Panc1 (cell line): ENCODE data around the gene DRAXIN. TPM values are rescaled to one million over a fixed set of nuclear protein-coding genes. Genes with fewer than 3 reads are reported as not detected.

Experiments
- ATAC-seq: fragments of 200-7000 bp; cut with Tn5 transposase; 2 replicates; pipeline ENCODE4 v1.9.1; 2020; ENCODE audit warnings: mild to moderate bottlenecking, moderate library complexity
- BruUV-seq: library from RNA; stranded (reverse); fragments of 400-500 nt; replicated peaks from 2 replicates; lab custom pipeline; 2021; lab: Mats Ljungman, UMichigan
- CTCF ChIA-PET: fragments of 300-600 bp; sonication (Branson Sonifier 250); formaldehyde crosslinking; loops from one replicate; lab custom pipeline; 2022; ENCODE audit warnings: antibody characterized with exemption; lab: Charles Lee
- POLR2A ChIA-PET: fragments of 300-600 bp; sonication (Branson Sonifier 250); formaldehyde crosslinking; loops from one replicate; lab custom pipeline; 2022; ENCODE audit warnings: antibody characterized with exemption; lab: Charles Lee
- DNase-seq: peaks from one replicate; pipeline ENCODE4 v3.0.0-alpha.2; 2010; ENCODE audit warnings: low read depth, low spot score
- H3K27ac ChIP-seq: 2 replicates; pipeline ENCODE4 v1.5.1; 2011; ENCODE audit warnings: mild to moderate bottlenecking, low read length, inconsistent platforms
- H3K27me3 ChIP-seq: fragments of 200-500 bp; sonication (Bioruptor generic); 2 replicates; pipeline ENCODE4 v1.6.0; 2014; ENCODE audit warnings: low read length, inconsistent platforms; ENCODE audit not compliant: control insufficient read depth, insufficient read depth
- H3K36me3 ChIP-seq: fragments of 200-500 bp; sonication (Bioruptor generic); 2 replicates; pipeline ENCODE4 v1.5.1; 2014; ENCODE audit warnings: inconsistent platforms, mild to moderate bottlenecking, low read length, moderate library complexity; ENCODE audit not compliant: control insufficient read depth, insufficient read depth
- H3K4me1 ChIP-seq: 2 replicates; pipeline ENCODE4 v1.5.1; 2011; ENCODE audit warnings: inconsistent platforms, mild to moderate bottlenecking, low read length, moderate library complexity; ENCODE audit not compliant: control insufficient read depth, insufficient read depth
- H3K4me3 ChIP-seq, 2 experiments: 2 replicates each; pipeline ENCODE4 v1.5.1; 2011 to 2012; ENCODE audit warnings: low read depth in 2 of 2, low read length in 2 of 2, mild to moderate bottlenecking in 2 of 2, inconsistent platforms in 1 of 2, moderate library complexity in 1 of 2
- H3K9me3 ChIP-seq: fragments of 200-500 bp; sonication (Bioruptor generic); 2 replicates; pipeline ENCODE4 v1.5.1; 2014; ENCODE audit warnings: low read depth, mild to moderate bottlenecking, inconsistent platforms, low read length, moderate library complexity; ENCODE audit not compliant: control insufficient read depth, insufficient read depth
- CTCF ChIP-seq: fragments of 450-650 bp; IDR thresholded peaks from 2 replicates; pipeline ENCODE4 v1.5.1; 2017; ENCODE audit warnings: mild to moderate bottlenecking
- POLR2AphosphoS5 ChIP-seq: IDR thresholded peaks from 2 replicates; pipeline ENCODE4 v1.6.1; 2012; ENCODE audit warnings: mild to moderate bottlenecking, low read depth, low read length, moderate library complexity
- REST ChIP-seq, 2 experiments: IDR thresholded peaks; 2 replicates each; pipeline ENCODE4 v1.6.1; 2011 to 2012; ENCODE audit warnings: low read depth in 2 of 2, control low read depth in 1 of 2, low read length in 1 of 2, mild to moderate bottlenecking in 1 of 2, moderate library complexity in 1 of 2; ENCODE audit not compliant: insufficient read depth in 1 of 2
- SIN3A ChIP-seq: IDR thresholded peaks from 2 replicates; pipeline ENCODE4 v1.6.1; 2012; ENCODE audit warnings: low read depth, mild to moderate bottlenecking, low read length, moderate library complexity, borderline replicate concordance; ENCODE audit not compliant: insufficient read depth
- TCF7L2 ChIP-seq: IDR thresholded peaks from 2 replicates; pipeline ENCODE4 v1.6.1; 2011; ENCODE audit warnings: mild to moderate bottlenecking, low read depth, low read length, inconsistent platforms
- in situ Hi-C: cut with HindIII; loops from 2 replicates; pipeline ENCODE4 v1.10.0; 2016; ENCODE audit warnings: low sequenced_read_pairs, low pct_unique_long_range_greater_than_20kb
- intact Hi-C: fragments of 100-400 bp; cut with micrococcal nuclease; formaldehyde crosslinking; loops from one replicate; pipeline ENCODE4 v1.10.0; 2022; ENCODE audit not compliant: unreplicated experiment
- total RNA-seq: library from RNA; stranded (reverse); gene quantifications from one replicate; pipeline ENCODE4 v1.2.1, GENCODE V29; 2021; ENCODE audit not compliant: unreplicated experiment

The DRAXIN gene
- total RNA-seq, 1 experiment from 2014 or later: 0.13 TPM

GRCh38 chr1:11738783-11739182 is 47.3 kb downstream of the DRAXIN start:
- no TSS peak for BruUV-seq
- ChIA-PET CTCF (no interaction called here), POLR2A (no interaction called here)
- Histone ChIP-seq H3K27me3 (no peaks in the 10 kb centered on the region), H3K4me1 (peaks cover 12% of the 10 kb centered on the region), H3K9me3 (no peaks in the 10 kb centered on the region), H3K27ac (no peak overlapping the region), H3K36me3 (no peaks in the 10 kb centered on the region; the same call in 1 of the 2 replicates), H3K4me3 (no peak overlapping the region)
- TF ChIP-seq REST (IDR thresholded peaks at IDR 0.05; ENCODE audit: insufficient read depth in 1 of 2, low read depth in 2 of 2, low read length in 1 of 2): no peak
- no peak for TF ChIP-seq TCF7L2
- no peak for TF ChIP-seq CTCF
- TF ChIP-seq POLR2AphosphoS5: no peak
- TF ChIP-seq SIN3A: no peak
- in situ Hi-C loops (no loop called here), intact Hi-C loops (no loop called here)
- no peak for ATAC-seq
- no peak for DNase-seq

GRCh38 chr1:11740258-11741192 is 49.0 kb downstream of the DRAXIN start:
- Histone ChIP-seq H3K4me3 (no peak overlapping the region), H3K9me3 (no peaks in the 10 kb centered on the region), H3K27me3 (no peaks in the 10 kb centered on the region), H3K27ac (no peak overlapping the region), H3K36me3 (no peaks in the 10 kb centered on the region; the same call in none of the 2 replicates), H3K4me1 (peaks cover 11% of the 10 kb centered on the region)
- BruUV-seq: no TSS peak
- in situ Hi-C loops: no loop called here
- intact Hi-C loops: no loop called here
- ATAC-seq: no peak
- DNase-seq: no peak
- POLR2A ChIA-PET: no interaction called here
- no peak for TF ChIP-seq CTCF
- no peak for TF ChIP-seq TCF7L2
- TF ChIP-seq REST (IDR thresholded peaks at IDR 0.05; ENCODE audit: insufficient read depth in 1 of 2, low read depth in 2 of 2, low read length in 1 of 2): no peak
- no peak for TF ChIP-seq POLR2AphosphoS5
- TF ChIP-seq SIN3A: no peak
- CTCF ChIA-PET: no interaction called here
